CD4-positive, CD25-positive, alpha-beta regulatory T cell (primary cell): ENCODE measurements around the gene KLHL12. TPM values are rescaled to one million over a fixed set of nuclear protein-coding genes. Genes with fewer than 3 reads are reported as not detected.
"Not testable (repeated sequence)": the region's sequence is repeated elsewhere in the genome, so short reads cannot be mapped to it uniquely, and the experiment has no call there.

Experiments
- ATAC-seq, 2 donors: fragments of 150-1000 bp; cut with Tn5 transposase; one replicate each; pipeline ENCODE4 v1.10.0; 2021; ENCODE audit warnings: low read depth in 2 of 2, moderate number of reproducible peaks in 2 of 2, moderate library complexity in 1 of 2
- DNase-seq, 3 donors: peaks; one replicate each; pipeline versions ENCODE4 v3.0.0 to v3.0.0-alpha.2; 2012 to 2022; ENCODE audit warnings: mixed read lengths in 1 of 3
- H3K27ac ChIP-seq: one replicate; pipeline ENCODE4 v1.7.0; 2013; ENCODE audit warnings: mild to moderate bottlenecking, low read length; ENCODE audit not compliant: insufficient read depth, poor library complexity, severe bottlenecking
- H3K27me3 ChIP-seq: one replicate; pipeline ENCODE4 v1.7.0; 2013; ENCODE audit warnings: low read length; ENCODE audit not compliant: control insufficient read depth, insufficient read depth
- H3K36me3 ChIP-seq: one replicate; pipeline ENCODE4 v1.7.0; 2013; ENCODE audit warnings: mild to moderate bottlenecking, low read length, moderate library complexity; ENCODE audit not compliant: control insufficient read depth, insufficient read depth
- H3K4me1 ChIP-seq: 2 replicates; pipeline ENCODE4 v1.7.0; 2013; ENCODE audit warnings: mild to moderate bottlenecking, low read length; ENCODE audit not compliant: insufficient read depth, control insufficient read depth, poor library complexity, severe bottlenecking
- H3K4me3 ChIP-seq: one replicate; pipeline ENCODE4 v1.7.0; 2013; ENCODE audit warnings: low read depth, mild to moderate bottlenecking, low read length, moderate library complexity
- H3K9me3 ChIP-seq, 2 experiments: 1 replicate in 1 of 2; 2 replicates in 1 of 2; pipeline ENCODE4 v1.7.0; 2013; ENCODE audit warnings: low read length in 2 of 2, mild to moderate bottlenecking in 1 of 2, moderate library complexity in 1 of 2; ENCODE audit not compliant: control insufficient read depth in 2 of 2
- H3K27ac Mint-ChIP-seq, 3 donors: one replicate each; pipeline ENCODE4 v1.8.0; 2020 to 2022; ENCODE audit warnings: mild to moderate bottlenecking in 3 of 3, mixed read lengths in 3 of 3, moderate library complexity in 2 of 3
- H3K27me3 Mint-ChIP-seq: one replicate; pipeline ENCODE4 v1.8.0; 2022; ENCODE audit warnings: mild to moderate bottlenecking, mixed read lengths
- H3K36me3 Mint-ChIP-seq: one replicate; pipeline ENCODE4 v1.8.0; 2020; ENCODE audit warnings: mixed read lengths
- H3K4me1 Mint-ChIP-seq, 4 donors: one replicate each; pipeline ENCODE4 v1.8.0; 2020 to 2022; ENCODE audit warnings: mixed read lengths in 4 of 4, mild to moderate bottlenecking in 1 of 4
- H3K4me3 Mint-ChIP-seq, 4 donors: one replicate each; pipeline ENCODE4 v1.8.0; 2020 to 2022; ENCODE audit warnings: mild to moderate bottlenecking in 4 of 4, mixed read lengths in 4 of 4, moderate library complexity in 3 of 4
- H3K9me3 Mint-ChIP-seq, 7 donors: one replicate each; pipeline ENCODE4 v1.8.0; 2020 to 2022; ENCODE audit warnings: mixed read lengths in 7 of 7, mild to moderate bottlenecking in 3 of 7, moderate library complexity in 2 of 7
- polyA plus RNA-seq, 4 donors: library from polyadenylated mRNA; unstranded; fragments of 300-500 nt; fragmentation: Illumina TruSeq; gene quantifications; one replicate each; pipeline ENCODE4 v1.2.3, GENCODE V29; 2021
- total RNA-seq: library from RNA; stranded (reverse); gene quantifications from one replicate; pipeline ENCODE4 v1.2.3, GENCODE V29; 2022

The KLHL12 gene
- total and polyA plus RNA-seq, 5 donors from 2014 or later, result 16.5 to 27.7 (median 19.6) TPM

GRCh38 chr1:202905331-202905730 is 21.7 kb downstream of the KLHL12 start:
- Mint-ChIP-seq H3K9me3 (no peaks in the 10 kb centered on the region), H3K27ac (no peak overlapping the region), H3K4me3 (no peak overlapping the region), H3K4me1 (peaks cover 0 to 2% (median 0%) of the 10 kb centered on the region in 4 donors), H3K36me3 (peaks cover 30% of the 10 kb centered on the region), H3K27me3 (no peaks in the 10 kb centered on the region)
- no peak for DNase-seq
- H3K27ac ChIP-seq, result no peak overlapping the region
- no peak for ATAC-seq
- H3K27me3 ChIP-seq, result no peaks in the 10 kb centered on the region
- H3K4me1 ChIP-seq, result no peaks in the 10 kb centered on the region
- H3K9me3 ChIP-seq, result no peaks in the 10 kb centered on the region
- H3K36me3 ChIP-seq, result peaks cover 50% of the 10 kb centered on the region
- no peak overlapping the region for H3K4me3 ChIP-seq

GRCh38 chr1:202903808-202904207 is 23.2 kb downstream of the KLHL12 start:
- H3K4me3 ChIP-seq, H3K4me1 ChIP-seq, DNase-seq, H3K4me1 Mint-ChIP-seq, H3K27me3 ChIP-seq, ATAC-seq, H3K27ac ChIP-seq, H3K9me3 Mint-ChIP-seq, H3K27me3 Mint-ChIP-seq, H3K4me3 Mint-ChIP-seq, H3K9me3 ChIP-seq, H3K27ac Mint-ChIP-seq: not testable (repeated sequence)
- H3K36me3 Mint-ChIP-seq, result peaks cover 23% of the 10 kb centered on the region
- peaks cover 39% of the 10 kb centered on the region for H3K36me3 ChIP-seq

- H3K36me3 ChIP-seq, result peaks cover 32% of the 10 kb centered on the region
- DNase-seq, result no peak
Measured at GRCh38 chr1:202901555-202901954, 25.5 kb downstream of the KLHL12 start.

GRCh38 chr1:202892501-202892900 is 34.5 kb downstream of the KLHL12 start:
- H3K27ac Mint-ChIP-seq, result no peak overlapping the region
- no peaks in the 10 kb centered on the region for H3K9me3 Mint-ChIP-seq
- peaks cover 0 to 20% (median 16%) of the 10 kb centered on the region in 4 donors for H3K4me1 Mint-ChIP-seq
- Histone ChIP-seq H3K4me1 (peaks cover 14% of the 10 kb centered on the region), H3K36me3 (peaks cover 54% of the 10 kb centered on the region), H3K27ac (no peak overlapping the region), H3K9me3 (no peaks in the 10 kb centered on the region), H3K4me3 (no peak overlapping the region), H3K27me3 (no peaks in the 10 kb centered on the region)
- H3K4me3 Mint-ChIP-seq, result no peak overlapping the region
- DNase-seq (no peak), ATAC-seq (no peak)
- H3K27me3 Mint-ChIP-seq, result no peaks in the 10 kb centered on the region
- H3K36me3 Mint-ChIP-seq, result peaks cover 40% of the 10 kb centered on the region

More at GRCh38 chr1:202901555-202901954, 25.5 kb downstream of the KLHL12 start:
- Mint-ChIP-seq H3K27ac (no peak overlapping the region), H3K9me3 (no peaks in the 10 kb centered on the region), H3K27me3 (no peaks in the 10 kb centered on the region), H3K4me1 (peaks cover 0 to 4% (median 0%) of the 10 kb centered on the region in 4 donors), H3K36me3 (peaks cover 28% of the 10 kb centered on the region), H3K4me3 (no peak overlapping the region)
- H3K27ac ChIP-seq, result no peak overlapping the region
- no peaks in the 10 kb centered on the region for H3K27me3 ChIP-seq
- H3K4me1 ChIP-seq, result no peaks in the 10 kb centered on the region
- no peak for ATAC-seq
- no peak overlapping the region for H3K4me3 ChIP-seq
- H3K9me3 ChIP-seq, result no peaks in the 10 kb centered on the region

- H3K4me1 ChIP-seq, result peaks cover 23% of the 10 kb centered on the region
- H3K4me3 ChIP-seq, result no peak overlapping the region
- no peak for DNase-seq
- Mint-ChIP-seq H3K4me3 (no peak overlapping the region), H3K27ac (peak overlapping the region in 2 of 3 donors; percentile 32 to 91), H3K36me3 (peaks cover 31% of the 10 kb centered on the region), H3K9me3 (no peaks in the 10 kb centered on the region), H3K27me3 (no peaks in the 10 kb centered on the region), H3K4me1 (peaks cover 0 to 29% (median 19%) of the 10 kb centered on the region in 4 donors)
- H3K27me3 ChIP-seq, result no peaks in the 10 kb centered on the region
- H3K9me3 ChIP-seq, result no peaks in the 10 kb centered on the region
- H3K36me3 ChIP-seq, result peaks cover 37% of the 10 kb centered on the region
- no peak for ATAC-seq
- H3K27ac ChIP-seq, result no peak overlapping the region
Measured at GRCh38 chr1:202890392-202890791, 36.6 kb downstream of the KLHL12 start.

GRCh38 chr1:202888531-202889360 is 38.3 kb downstream of the KLHL12 start, which contains the start of gene RABIF:
RABIF (minus strand) TSS chr1:202889149; CDS start chr1:202889098, 51 bp downstream.
- peaks cover 24% of the 10 kb centered on the region for H3K36me3 ChIP-seq
- Mint-ChIP-seq H3K36me3 (peaks cover 19% of the 10 kb centered on the region), H3K27me3 (no peaks in the 10 kb centered on the region), H3K4me3 (peak within 1 kb of the TSS; percentile 92 to 97 (median 96)), H3K9me3 (no peaks in the 10 kb centered on the region), H3K4me1 (peaks cover 1 to 40% (median 24%) of the 10 kb centered on the region in 4 donors), H3K27ac (peak within 1 kb of the TSS; percentile 91 to 100 (median 98))
- H3K4me3 ChIP-seq, result peak within 1 kb of the TSS; percentile 88
- H3K4me1 ChIP-seq, result peaks cover 27% of the 10 kb centered on the region
- DNase-seq (peak; percentile 95 to 96 (median 96)), ATAC-seq (peak; percentile 88 to 90)
- no peaks in the 10 kb centered on the region for H3K27me3 ChIP-seq
- H3K9me3 ChIP-seq, result no peaks in the 10 kb centered on the region
- peak within 1 kb of the TSS; percentile 91 for H3K27ac ChIP-seq

- H3K36me3 ChIP-seq, result peaks cover 21% of the 10 kb centered on the region
- ATAC-seq (no peak), DNase-seq (no peak)
- peaks cover 27% of the 10 kb centered on the region for H3K4me1 ChIP-seq
- no peaks in the 10 kb centered on the region for H3K9me3 Mint-ChIP-seq
- peak overlapping the region; percentile 88 for H3K4me3 ChIP-seq
- peaks cover 5 to 45% (median 27%) of the 10 kb centered on the region in 4 donors for H3K4me1 Mint-ChIP-seq
- no peaks in the 10 kb centered on the region for H3K9me3 ChIP-seq
- H3K27ac Mint-ChIP-seq, result peak overlapping the region; percentile 56 to 91 (median 75)
- peaks cover 14% of the 10 kb centered on the region for H3K36me3 Mint-ChIP-seq
- peak overlapping the region; percentile 53 to 97 (median 90) for H3K4me3 Mint-ChIP-seq
- H3K27me3 ChIP-seq, result no peaks in the 10 kb centered on the region
- no peaks in the 10 kb centered on the region for H3K27me3 Mint-ChIP-seq
- H3K27ac ChIP-seq, result peak overlapping the region; percentile 91
Measured at GRCh38 chr1:202888221-202888530, 38.9 kb downstream of the KLHL12 start.
